ENCODE results near the gene IFI27L2.

- TF ChIP-seq CTCF (conservative IDR thresholded peaks at IDR 0.05; ENCODE audit: low read length) (no peak), EZH2phosphoT487 (IDR thresholded peaks at IDR 0.05; ENCODE audit: borderline replicate concordance, low read depth, low read length) (no peak)
Observed at GRCh38 chr14:94122438-94122837, 7.0 kb downstream of the IFI27L2 start.
